GM12878 (cell line): ENCODE data around the gene FJX1. TPM values are rescaled to one million over a fixed set of nuclear protein-coding genes. Genes with fewer than 3 reads are reported as not detected.

ENCODE experiments used
- ATAC-seq: fragments of 200-7000 bp; cut with Tn5 transposase; 3 replicates; pipeline ENCODE4 v1.9.1; 2020; ENCODE audit warnings: mild to moderate bottlenecking, moderate library complexity
- BruUV-seq: library from RNA; stranded (reverse); fragments of 400-500 nt; replicated peaks from 2 replicates; lab custom pipeline; 2021; lab: Mats Ljungman, UMichigan
- CTCF ChIA-PET: fragments of 300-600 bp; sonication (Branson Sonifier 250); formaldehyde crosslinking; extraction: SDS; loops from one replicate; lab custom pipeline; 2021; ENCODE audit warnings: inconsistent platforms; lab: Yijun Ruan, JAX
- POLR2A ChIA-PET: fragments of 350-600 bp; formaldehyde crosslinking; extraction: SDS; loops from one replicate; lab custom pipeline; 2021; ENCODE audit warnings: inconsistent platforms; lab: Charles Lee
- RAD21 ChIA-PET: fragments of 300-600 bp; sonication (Branson Sonifier 250); formaldehyde crosslinking; loops from one replicate; lab custom pipeline; 2023; ENCODE audit warnings: antibody characterized with exemption; ENCODE audit not compliant: unreplicated experiment; lab: Charles Lee
- SMC1A ChIA-PET: fragments of 300-600 bp; sonication (Branson Sonifier 250); formaldehyde crosslinking; loops from one replicate; lab custom pipeline; 2023; ENCODE audit not compliant: unreplicated experiment, uncharacterized antibody; lab: Charles Lee
- DNase-seq: peaks from one replicate; pipeline ENCODE4 v3.0.0-alpha.2; 2011; ENCODE audit warnings: low read depth, low spot score
- FAIRE-seq: peaks from 3 replicates; lab custom pipeline; 2011; peaks lifted over from hg19 to GRCh38; lab: Jason Lieb, UNC
- H2AFZ ChIP-seq: 2 replicates; pipeline ENCODE4 v1.6.0; 2011; ENCODE audit warnings: low read depth, low read length, control low read depth; ENCODE audit not compliant: control insufficient read depth
- H3K27ac ChIP-seq: 2 replicates; pipeline ENCODE4 v1.5.1; 2011; ENCODE audit warnings: control low read depth; ENCODE audit not compliant: control insufficient read depth, insufficient read depth
- H3K27me3 ChIP-seq, 2 experiments: replicated peaks in 1 of 2; 2 replicates each; pipeline versions ENCODE4 v1.6.0 to v1.6.1; 2011; ENCODE audit warnings: low read length in 1 of 2; ENCODE audit not compliant: control insufficient read depth in 2 of 2, insufficient read depth in 2 of 2
- H3K36me3 ChIP-seq, 2 experiments: 2 replicates each; pipeline ENCODE4 v1.5.1; 2011; ENCODE audit warnings: low read length in 1 of 2; ENCODE audit not compliant: control insufficient read depth in 2 of 2, insufficient read depth in 2 of 2
- H3K4me1 ChIP-seq: 2 replicates; pipeline ENCODE4 v1.6.1; 2011; ENCODE audit warnings: mild to moderate bottlenecking, low read length, moderate library complexity, mixed read lengths; ENCODE audit not compliant: control insufficient read depth, insufficient read depth
- H3K4me2 ChIP-seq: 2 replicates; pipeline ENCODE4 v1.6.0; 2011; ENCODE audit warnings: control low read depth; ENCODE audit not compliant: control insufficient read depth, insufficient read depth
- H3K4me3 ChIP-seq: fragments of 200-600 bp; sonication (generic); 2 replicates; pipeline ENCODE4 v1.5.1; 2016
- H3K79me2 ChIP-seq: 2 replicates; pipeline ENCODE4 v1.6.0; 2011; ENCODE audit warnings: low read length; ENCODE audit not compliant: control insufficient read depth, insufficient read depth
- H3K9ac ChIP-seq: 2 replicates; pipeline ENCODE4 v1.8.0; 2011; ENCODE audit warnings: low read length, control low read depth, mixed read lengths; ENCODE audit not compliant: control insufficient read depth, insufficient read depth
- H3K9me3 ChIP-seq: replicated peaks from 3 replicates; pipeline ENCODE4 v1.5.1; 2011; ENCODE audit warnings: mild to moderate bottlenecking, low read length; ENCODE audit not compliant: control insufficient read depth, insufficient read depth
- H4K20me1 ChIP-seq: 2 replicates; pipeline ENCODE4 v1.6.0; 2011; ENCODE audit not compliant: control insufficient read depth, insufficient read depth
- ELK1 ChIP-seq: IDR thresholded peaks from 2 replicates; pipeline ENCODE4 v1.6.1; 2012; ENCODE audit warnings: low read depth, low read length, improper control_type of control experiment
- FOS ChIP-seq: IDR thresholded peaks from 3 replicates; pipeline ENCODE4 v1.6.1; 2011; ENCODE audit warnings: borderline replicate concordance; ENCODE audit not compliant: insufficient read length; ENCODE audit errors: extremely low read depth
- FOXK2 ChIP-seq: fragments of 450-650 bp; IDR thresholded peaks from 2 replicates; pipeline ENCODE4 v1.6.1; 2017; ENCODE audit warnings: mild to moderate bottlenecking, moderate library complexity
- KAT2A ChIP-seq: conservative IDR thresholded peaks from 2 replicates; pipeline ENCODE4 v1.6.1; 2011; ENCODE audit warnings: low read depth, low read length; ENCODE audit not compliant: control insufficient read depth
- NFXL1 ChIP-seq: fragments of 450-650 bp; IDR thresholded peaks from 2 replicates; pipeline ENCODE4 v1.6.1; 2017; ENCODE audit warnings: antibody characterized with exemption, mild to moderate bottlenecking, borderline replicate concordance
- NKRF ChIP-seq: fragments of 450-650 bp; conservative IDR thresholded peaks from 2 replicates; pipeline ENCODE4 v1.6.1; 2017; ENCODE audit warnings: mild to moderate bottlenecking, moderate library complexity
- SKIL ChIP-seq: fragments of 450-650 bp; IDR thresholded peaks from 2 replicates; pipeline ENCODE4 v1.6.1; 2017; ENCODE audit warnings: mild to moderate bottlenecking, low read depth, inconsistent platforms; ENCODE audit not compliant: poor library complexity, severe bottlenecking
- SRF ChIP-seq, 2 experiments: IDR thresholded peaks; 2 replicates each; pipeline ENCODE4 v1.6.1; 2011; ENCODE audit warnings: low read depth in 2 of 2, low read length in 2 of 2, mild to moderate bottlenecking in 1 of 2, moderate library complexity in 1 of 2
- ZNF274 ChIP-seq: IDR thresholded peaks from one replicate; pipeline ENCODE4 v1.8.0; 2011; ENCODE audit not compliant: insufficient read length, insufficient read depth
- ZZZ3 ChIP-seq: IDR thresholded peaks from 2 replicates; pipeline ENCODE4 v1.6.1; 2011; ENCODE audit warnings: low read depth; ENCODE audit not compliant: control insufficient read depth, insufficient read length
- WGBS: methylation state at CpG from one replicate; pipeline ENCODE4 v1.1.6; 2016; ENCODE audit warnings: low lambda C conversion rate; ENCODE audit not compliant: insufficient replicate concordance, insufficient coverage; ENCODE audit errors: missing lambda C conversion rate; 5-methylcytosine and 5-hydroxymethylcytosine counted together
- in situ Hi-C: fragments of 300-500 bp; cut with MboI; formaldehyde crosslinking; loops from 9 replicates; pipeline ENCODE4 v1.14.3; 2018; ENCODE audit warnings: mixed read lengths
- intact Hi-C: fragments of 100-400 bp; cut with micrococcal nuclease; formaldehyde crosslinking; loops from one replicate; pipeline ENCODE4 v1.14.2; 2022; ENCODE audit not compliant: unreplicated experiment
- polyA plus RNA-seq, 11 experiments: library from polyadenylated mRNA; depleted of rRNA in 4 of 11; unstranded in 6 of 11; stranded (reverse) in 5 of 11; fragments of >200 nt; fragmentation: Nextera tagmentation in 4 of 11; fragmentation: Illumina TruSeq in 1 of 11; extraction: Ambion mirVana in 4 of 11; extraction: Trizol in 1 of 11; gene quantifications; 1 replicate in 1 of 11; 2 replicates in 10 of 11; pipeline versions ENCODE4 v1.2.1 to v1.2.3, GENCODE V29; 2011 to 2016; ENCODE audit warnings: inconsistent platforms in 2 of 11, missing spikeins in 2 of 11, low read depth in 1 of 11
- total RNA-seq, 4 experiments: library from RNA; depleted of rRNA in 3 of 4; stranded (reverse); fragments of >200 nt in 3 of 4; fragmentation: Illumina TruSeq in 1 of 4; extraction: Trizol in 1 of 4; gene quantifications; 2 replicates each; pipeline versions ENCODE4 v1.2.1 to v1.2.3, GENCODE V29; 2013 to 2021

Gene FJX1
- total and polyA plus RNA-seq, 10 of the 15 experiments (the other 5 are each of a cell fraction or from before 2014, with no cell fraction given) = 1.7 to 26.1 (median 10.0) TPM

DNA sequence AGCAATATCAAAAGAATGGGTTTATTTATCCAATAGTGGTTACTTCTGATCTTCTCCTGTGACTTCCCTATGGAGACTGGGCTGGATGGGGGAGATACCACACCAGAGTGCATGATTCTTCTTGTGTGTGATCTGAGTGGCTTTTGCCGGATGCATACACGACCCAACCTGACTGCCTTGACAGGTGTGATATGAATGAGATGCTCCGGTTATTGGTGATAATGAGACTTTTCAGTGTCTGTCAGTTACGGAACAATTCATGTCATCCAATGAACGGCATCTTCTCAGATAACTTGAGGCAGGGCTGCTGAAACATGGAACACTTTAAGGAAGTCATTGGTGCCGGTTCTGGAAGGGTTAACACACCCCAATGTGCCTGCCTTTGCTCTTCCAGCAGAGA lies 17.7 kb downstream of the FJX1 start:
- no peak for DNase-seq
- no peaks in the 10 kb centered on the region for H3K4me1 ChIP-seq
- ChIA-PET SMC1A (no interaction called here), RAD21 (no interaction called here), CTCF (interaction anchor here (1.6 kb wide), 1 partner anchor 20 kb away, joined by 6 read pairs; no protein-coding TSS in a partner anchor), POLR2A (no interaction called here)
- no peak for FAIRE-seq
- WGBS = 35% methylated on average over 6 of the region's 6 CpGs
- in situ Hi-C loops = no loop called here
- H3K79me2 ChIP-seq = no peaks in the 10 kb centered on the region
- peaks cover 0 to 8% of the 10 kb centered on the region in 2 experiments; a peak in 3 of 4 replicates for H3K27me3 ChIP-seq
- no peak overlapping the region for H2AFZ ChIP-seq
- ATAC-seq = no peak
- no TSS peak for BruUV-seq
- no peak overlapping the region for H3K9ac ChIP-seq
- no peaks in the 10 kb centered on the region for H3K9me3 ChIP-seq
- H3K4me2 ChIP-seq = no peak overlapping the region
- H3K27ac ChIP-seq = no peak overlapping the region
- no peak for TF ChIP-seq KAT2A
- TF ChIP-seq SKIL = no peak
- no peak for TF ChIP-seq NFXL1
- no peak for TF ChIP-seq ELK1
- TF ChIP-seq ZZZ3 = no peak
- no peak for TF ChIP-seq FOS
- no peak for TF ChIP-seq NKRF
- TF ChIP-seq FOXK2 = no peak
- no peak for TF ChIP-seq SRF (IDR thresholded peaks at IDR 0.05; ENCODE audit: low read depth in 2 of 2, low read length in 2 of 2)
- TF ChIP-seq ZNF274 = no peak
- intact Hi-C loops = no loop called here
- H3K36me3 ChIP-seq = no peaks in the 10 kb centered on the region
- H4K20me1 ChIP-seq = no peaks in the 10 kb centered on the region
- H3K4me3 ChIP-seq = no peak overlapping the region
